GM20431 (cell line): ENCODE results near the gene FBP1.
"Not testable (repeated sequence)": the region's sequence is repeated elsewhere in the genome, so short reads cannot be mapped to it uniquely, and the experiment has no call there.

Experiments
- in situ Hi-C: fragments of 300-500 bp; cut with MseI, MboI; formaldehyde crosslinking; loops from one replicate; pipeline ENCODE4 v1.15.0; 2020; ENCODE audit warnings: low sequenced_read_pairs; ENCODE audit not compliant: unreplicated experiment

FBP1 gene

GRCh38 chr9:94588681-94589080, 50.6 kb downstream of the FBP1 start:
- in situ Hi-C loops: no loop called here

- in situ Hi-C loops: no loop called here
Measured at GRCh38 chr9:94586814-94587213, 52.5 kb downstream of the FBP1 start.

- in situ Hi-C loops: no loop called here
Measured at GRCh38 chr9:94586316-94586715, 53.0 kb downstream of the FBP1 start.

GRCh38 chr9:94584555-94584954, 54.8 kb downstream of the FBP1 start:
- in situ Hi-C loops: no loop called here

GRCh38 chr9:94581728-94582127, 57.6 kb downstream of the FBP1 start:
- in situ Hi-C loops: no loop called here

- in situ Hi-C loops: no loop called here
Measured at GRCh38 chr9:94577571-94577970, 61.7 kb downstream of the FBP1 start.

GRCh38 chr9:94577036-94577435, 62.3 kb downstream of the FBP1 start:
- in situ Hi-C loops: no loop called here

GRCh38 chr9:94576131-94576530, 63.2 kb downstream of the FBP1 start:
- in situ Hi-C loops: no loop called here

- in situ Hi-C loops: no loop called here
Measured at GRCh38 chr9:94568972-94569712, 70.2 kb downstream of the FBP1 start.

GRCh38 chr9:94568250-94568889, 70.9 kb downstream of the FBP1 start:
- in situ Hi-C loops: no loop called here

GRCh38 chr9:94567271-94567670, 72.0 kb downstream of the FBP1 start:
- in situ Hi-C loops: no loop called here

GRCh38 chr9:94566550-94566949, 72.8 kb downstream of the FBP1 start:
- in situ Hi-C loops: no loop called here

GRCh38 chr9:94564279-94564678, 75.0 kb downstream of the FBP1 start:
- in situ Hi-C loops: not testable (repeated sequence)

GRCh38 chr9:94563548-94563947, 75.8 kb downstream of the FBP1 start:
- in situ Hi-C loops: no loop called here

- in situ Hi-C loops: no loop called here
Measured at GRCh38 chr9:94560237-94560636, 79.1 kb downstream of the FBP1 start.

- in situ Hi-C loops: no loop called here
Measured at GRCh38 chr9:94557376-94557775, 81.9 kb downstream of the FBP1 start.

GRCh38 chr9:94554439-94555331, 84.6 kb downstream of the FBP1 start, which contains the start of gene PCAT7:
PCAT7 (plus strand) TSS chr9:94555083.
- in situ Hi-C loops: no loop called here

GRCh38 chr9:94554078-94554438, 85.3 kb downstream of the FBP1 start:
- in situ Hi-C loops: no loop called here
